ENCODE results near the gene CXorf66. TPM values are rescaled to one million over a fixed set of nuclear protein-coding genes. Genes with fewer than 3 reads are reported as not detected.

Gene CXorf66
- total and polyA plus RNA-seq, 2 of the 8 experiments (the other 6 are each of a cell fraction or from before 2014, with no cell fraction given), result not detected

- POLR2A ChIA-PET (ENCODE audit: partially characterized antibody), result no interaction called here
- H4K20me1 ChIP-seq (replicated peaks in 1 of 2; ENCODE audit: control insufficient read depth in 1 of 2, insufficient read depth in 2 of 2, low read length in 2 of 2), result no peaks in the 10 kb centered on the region
- H3K23ac ChIP-seq (ENCODE audit: insufficient read length), result no peak overlapping the region
- H3K9me3 ChIP-seq (ENCODE audit: insufficient read depth in 2 of 2, low read depth in 1 of 2, low read length in 1 of 2), result no peaks in the 10 kb centered on the region
- H3K79me2 ChIP-seq (ENCODE audit: control insufficient read depth in 1 of 2, insufficient read depth in 2 of 2, low read length in 2 of 2), result no peaks in the 10 kb centered on the region
- H2AK5ac ChIP-seq (ENCODE audit: low read depth, low read length), result no peak overlapping the region
- H3K23me2 ChIP-seq (ENCODE audit: low read depth, low read length), result no peaks in the 10 kb centered on the region
- H3K36me3 ChIP-seq (ENCODE audit: control insufficient read depth in 2 of 4, insufficient read depth in 4 of 4, low read length in 3 of 4), result no peaks in the 10 kb centered on the region
- 91% methylated on average over 5 of the region's 5 CpGs; no CpG with 5 or more reads in 1 of the 2 experiments for WGBS, 2 experiments (ENCODE audit: extremely low coverage in 1 of 2, insufficient coverage in 1 of 2, insufficient read length in 1 of 2, insufficient replicate concordance in 2 of 2, low coverage in 1 of 2, low lambda C conversion rate in 2 of 2, missing lambda C conversion rate in 1 of 2)
- TF ChIP-seq TAF1 (IDR thresholded peaks at IDR 0.05; ENCODE audit: low read depth, low read length) (no peak), BRCA1 (IDR thresholded peaks at IDR 0.05; ENCODE audit: low read depth, low read length) (no peak), TAF7 (optimal IDR thresholded peaks at IDR 0.05; ENCODE audit: borderline replicate concordance, low read depth, low read length) (no peak), EZH2 (IDR thresholded peaks at IDR 0.05; ENCODE audit: low read depth, low read length, severe bottlenecking) (no peak), CBX8 (IDR thresholded peaks at IDR 0.05; ENCODE audit: borderline replicate concordance, low read depth, low read length) (no peak), CTBP2 (IDR thresholded peaks at IDR 0.05; ENCODE audit: borderline replicate concordance, insufficient read depth, insufficient read length, low read length) (no peak), YY1 (IDR thresholded peaks at IDR 0.05; ENCODE audit: low read depth, low read length) (no peak)
- H3K14ac ChIP-seq (ENCODE audit: insufficient read length), result no peak overlapping the region
- no peaks in the 10 kb centered on the region for H3K27me3 ChIP-seq (replicated peaks in 1 of 4; ENCODE audit: control insufficient read depth in 3 of 4, extremely low read depth in 1 of 4, insufficient read depth in 3 of 4, low read length in 3 of 4)
- no peak overlapping the region for H3K56ac ChIP-seq (replicated peaks; ENCODE audit: insufficient read length, low read depth, low read length)
- no peak overlapping the region for H4K8ac ChIP-seq (ENCODE audit: extremely low read depth, insufficient read depth, low read length)
- H2BK20ac ChIP-seq (ENCODE audit: low read length), result no peak overlapping the region
- no peak overlapping the region for H2BK120ac ChIP-seq (replicated peaks; ENCODE audit: low read depth, low read length)
- no peak overlapping the region for H3K18ac ChIP-seq (ENCODE audit: extremely low read depth, low read length)
- H3K4me2 ChIP-seq (ENCODE audit: insufficient read depth in 1 of 2, low read depth in 2 of 2, low read length in 2 of 2), result no peak overlapping the region
- H3K4me1 ChIP-seq (replicated peaks in 1 of 4; ENCODE audit: control insufficient read depth in 3 of 4, insufficient read depth in 4 of 4, low read length in 3 of 4), result no peaks in the 10 kb centered on the region; a peak in 1 of 7 replicates
- H3K79me1 ChIP-seq (ENCODE audit: low read depth, low read length), result no peaks in the 10 kb centered on the region
- no peak overlapping the region for H4K91ac ChIP-seq (replicated peaks; ENCODE audit: insufficient read length, low read length)
- CTCF ChIA-PET (ENCODE audit: partially characterized antibody), result interaction anchor here (0.9 kb wide), 1 partner anchor 268 kb away, joined by 3 read pairs; no protein-coding TSS in a partner anchor
- H2BK15ac ChIP-seq (ENCODE audit: low read length), result no peak overlapping the region
- no peak overlapping the region for H4K5ac ChIP-seq (ENCODE audit: insufficient read length, low read depth, low read length)
- no peak overlapping the region for H2BK12ac ChIP-seq (ENCODE audit: low read depth, low read length)
- no peak overlapping the region for H3K9ac ChIP-seq (replicated peaks in 1 of 4; ENCODE audit: extremely low read depth in 1 of 4, low read depth in 3 of 4, low read length in 3 of 4)
- H2AFZ ChIP-seq (ENCODE audit: low read length), result no peak overlapping the region
- FAIRE-seq (no peak), DNase-seq (ENCODE audit: low read depth in 1 of 2, low spot score in 2 of 2) (no peak)
- no peak overlapping the region for H3K4me3 ChIP-seq (ENCODE audit: extremely low read depth in 1 of 4, insufficient read depth in 2 of 4, low read depth in 3 of 4, low read length in 4 of 4)
- H2BK5ac ChIP-seq (ENCODE audit: low read depth, low read length), result no peak overlapping the region
- no peak overlapping the region for H3K4ac ChIP-seq (replicated peaks; ENCODE audit: insufficient read length, low read depth, low read length)
- no peak overlapping the region for H3K27ac ChIP-seq (ENCODE audit: low read depth, low read length)
These were observed 6.8 kb upstream of the CXorf66 start for GRCh38 chrX:139972113-139972512.

Measured in H1 (cell line).